ENCODE measurements around the gene NANOGP8.
"Not testable (repeated sequence)": the region's sequence is repeated elsewhere in the genome, so short reads cannot be mapped to it uniquely, and the experiment has no call there.

Gene NANOGP8, protein sequence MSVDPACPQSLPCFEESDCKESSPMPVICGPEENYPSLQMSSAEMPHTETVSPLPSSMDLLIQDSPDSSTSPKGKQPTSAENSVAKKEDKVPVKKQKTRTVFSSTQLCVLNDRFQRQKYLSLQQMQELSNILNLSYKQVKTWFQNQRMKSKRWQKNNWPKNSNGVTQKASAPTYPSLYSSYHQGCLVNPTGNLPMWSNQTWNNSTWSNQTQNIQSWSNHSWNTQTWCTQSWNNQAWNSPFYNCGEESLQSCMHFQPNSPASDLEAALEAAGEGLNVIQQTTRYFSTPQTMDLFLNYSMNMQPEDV

GRCh38 chr15:35085176-35085919, at the start of gene NANOGP8:
Gene NANOGP8, minus strand, starts transcription at chr15:35085295. Its CDS starts 185 bp downstream, at chr15:35085110.
- not testable (repeated sequence) for H3K4me1 ChIP-seq (ENCODE audit: insufficient read depth, low read length, severe bottlenecking); H3K9me2 ChIP-seq (ENCODE audit: low read depth, low read length); H3K36me3 ChIP-seq (ENCODE audit: insufficient read depth, low read length); H3K4me3 ChIP-seq (ENCODE audit: low read depth, low read length, poor library complexity, severe bottlenecking); H3K4me2 ChIP-seq (ENCODE audit: low read length); H3K27ac ChIP-seq (ENCODE audit: low read depth, low read length, poor library complexity, severe bottlenecking); H3K27me3 ChIP-seq (ENCODE audit: insufficient read depth, low read length); H3F3A ChIP-seq (ENCODE audit: insufficient read depth, low read length); H3K79me2 ChIP-seq (ENCODE audit: insufficient read depth, low read length); H2AFZ ChIP-seq (ENCODE audit: low read length); H3K9ac ChIP-seq (ENCODE audit: low read length); H4K20me1 ChIP-seq (ENCODE audit: insufficient read depth, low read length); H3K9me3 ChIP-seq (ENCODE audit: low read length)

DNA sequence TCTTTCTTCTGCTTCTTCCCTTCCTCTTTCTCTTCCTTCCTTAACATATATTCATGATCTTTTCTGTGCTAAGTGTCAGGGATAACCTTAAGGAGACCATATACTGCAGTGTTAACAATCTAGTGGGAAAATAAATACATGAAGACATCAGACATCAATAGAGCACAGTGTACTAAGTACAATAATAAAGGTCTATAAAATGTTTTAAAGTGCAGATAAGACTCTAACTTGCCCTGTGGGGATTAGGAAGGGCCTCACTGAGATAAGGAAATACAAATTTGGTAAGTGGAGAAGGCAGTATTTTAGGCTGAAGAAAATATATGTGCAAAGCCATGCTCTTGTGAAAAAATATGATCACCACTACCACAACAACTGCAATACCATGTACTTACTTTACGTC, 49.2 kb upstream of the NANOGP8 start:
- Histone ChIP-seq H3K4me3 (ENCODE audit: low read depth, low read length, poor library complexity, severe bottlenecking) (no peak overlapping the region), H3K79me2 (ENCODE audit: insufficient read depth, low read length) (no peaks in the 10 kb centered on the region), H3K36me3 (ENCODE audit: insufficient read depth, low read length) (no peaks in the 10 kb centered on the region), H3F3A (ENCODE audit: insufficient read depth, low read length) (no peaks in the 10 kb centered on the region), H2AFZ (ENCODE audit: low read length) (no peak overlapping the region), H4K20me1 (ENCODE audit: insufficient read depth, low read length) (no peaks in the 10 kb centered on the region), H3K27ac (ENCODE audit: low read depth, low read length, poor library complexity, severe bottlenecking) (no peak overlapping the region), H3K4me1 (ENCODE audit: insufficient read depth, low read length, severe bottlenecking) (no peaks in the 10 kb centered on the region), H3K4me2 (ENCODE audit: low read length) (no peak overlapping the region), H3K9ac (ENCODE audit: low read length) (no peak overlapping the region), H3K9me3 (ENCODE audit: low read length) (no peaks in the 10 kb centered on the region), H3K27me3 (ENCODE audit: insufficient read depth, low read length) (no peaks in the 10 kb centered on the region), H3K9me2 (ENCODE audit: low read depth, low read length) (no peaks in the 10 kb centered on the region)
- TF ChIP-seq EZH2 (IDR thresholded peaks at IDR 0.05; ENCODE audit: borderline replicate concordance, low read length) = no peak
- TF ChIP-seq, protein P1, sequence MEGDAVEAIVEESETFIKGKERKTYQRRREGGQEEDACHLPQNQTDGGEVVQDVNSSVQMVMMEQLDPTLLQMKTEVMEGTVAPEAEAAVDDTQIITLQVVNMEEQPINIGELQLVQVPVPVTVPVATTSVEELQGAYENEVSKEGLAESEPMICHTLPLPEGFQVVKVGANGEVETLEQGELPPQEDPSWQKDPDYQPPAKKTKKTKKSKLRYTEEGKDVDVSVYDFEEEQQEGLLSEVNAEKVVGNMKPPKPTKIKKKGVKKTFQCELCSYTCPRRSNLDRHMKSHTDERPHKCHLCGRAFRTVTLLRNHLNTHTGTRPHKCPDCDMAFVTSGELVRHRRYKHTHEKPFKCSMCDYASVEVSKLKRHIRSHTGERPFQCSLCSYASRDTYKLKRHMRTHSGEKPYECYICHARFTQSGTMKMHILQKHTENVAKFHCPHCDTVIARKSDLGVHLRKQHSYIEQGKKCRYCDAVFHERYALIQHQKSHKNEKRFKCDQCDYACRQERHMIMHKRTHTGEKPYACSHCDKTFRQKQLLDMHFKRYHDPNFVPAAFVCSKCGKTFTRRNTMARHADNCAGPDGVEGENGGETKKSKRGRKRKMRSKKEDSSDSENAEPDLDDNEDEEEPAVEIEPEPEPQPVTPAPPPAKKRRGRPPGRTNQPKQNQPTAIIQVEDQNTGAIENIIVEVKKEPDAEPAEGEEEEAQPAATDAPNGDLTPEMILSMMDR (IDR thresholded peaks at IDR 0.05; ENCODE audit: low read length) = no peak

- Histone ChIP-seq H2AFZ (ENCODE audit: low read length) (no peak overlapping the region), H3K4me2 (ENCODE audit: low read length) (no peak overlapping the region), H3K27me3 (ENCODE audit: insufficient read depth, low read length) (no peaks in the 10 kb centered on the region), H3K36me3 (ENCODE audit: insufficient read depth, low read length) (no peaks in the 10 kb centered on the region), H3F3A (ENCODE audit: insufficient read depth, low read length) (no peaks in the 10 kb centered on the region), H3K79me2 (ENCODE audit: insufficient read depth, low read length) (no peaks in the 10 kb centered on the region), H3K9ac (ENCODE audit: low read length) (no peak overlapping the region), H3K27ac (ENCODE audit: low read depth, low read length, poor library complexity, severe bottlenecking) (no peak overlapping the region), H3K4me1 (ENCODE audit: insufficient read depth, low read length, severe bottlenecking) (no peaks in the 10 kb centered on the region), H4K20me1 (ENCODE audit: insufficient read depth, low read length) (no peaks in the 10 kb centered on the region), H3K9me2 (ENCODE audit: low read depth, low read length) (no peaks in the 10 kb centered on the region), H3K4me3 (ENCODE audit: low read depth, low read length, poor library complexity, severe bottlenecking) (no peak overlapping the region), H3K9me3 (ENCODE audit: low read length) (no peaks in the 10 kb centered on the region)
- TF ChIP-seq EZH2 (IDR thresholded peaks at IDR 0.05; ENCODE audit: borderline replicate concordance, low read length) = no peak
- TF ChIP-seq, protein P1 (IDR thresholded peaks at IDR 0.05; ENCODE audit: low read length) = no peak
These were observed 45.1 kb upstream of the NANOGP8 start for GRCh38 chr15:35130245-35130644.
